ENCODE measurements around the gene NR3C2. TPM values are rescaled to one million over a fixed set of nuclear protein-coding genes. Genes with fewer than 3 reads are reported as not detected.

The NR3C2 gene
- total and polyA plus RNA-seq, 12 donors: 2.2 to 28.6 (median 23.3) TPM

- no peak for TF ChIP-seq CTCF (IDR thresholded peaks at IDR 0.05)
- Histone ChIP-seq H3K27ac (no peak overlapping the region), H3K27me3 (no peaks in the 10 kb centered on the region), H3K9me3 (peaks cover 0 to 21% (median 0%) of the 10 kb centered on the region in 11 donors), H3K4me1 (peaks cover 0 to 28% (median 6%) of the 10 kb centered on the region in 9 donors), H3K36me3 (no peaks in the 10 kb centered on the region), H3K4me3 (no peak overlapping the region)
- 95 to 96% methylated on average over 1 of the region's 1 CpG for WGBS, 2 donors
- DNase-seq (no peak), ATAC-seq (no peak)
- intact Hi-C loops (cut with DNase I): no loop called here
Measured at GRCh38 chr4:148302416-148302815, 139.8 kb downstream of the NR3C2 start.

GRCh38 chr4:148300877-148301276 is 141.3 kb downstream of the NR3C2 start:
- intact Hi-C loops (cut with DNase I): no loop called here
- peaks cover 0 to 12% (median 2%) of the 10 kb centered on the region in 9 donors for H3K4me1 ChIP-seq
- H3K27ac ChIP-seq: no peak overlapping the region
- peaks cover 0 to 21% (median 0%) of the 10 kb centered on the region in 11 donors for H3K9me3 ChIP-seq
- H3K4me3 ChIP-seq: no peak overlapping the region
- no peak for TF ChIP-seq CTCF (IDR thresholded peaks at IDR 0.05)
- WGBS, 2 donors: 90 to 93% methylated on average over 1 of the region's 1 CpG
- no peaks in the 10 kb centered on the region for H3K36me3 ChIP-seq
- DNase-seq: no peak
- no peak for ATAC-seq
- no peaks in the 10 kb centered on the region for H3K27me3 ChIP-seq

GRCh38 chr4:148299337-148299736 is 142.9 kb downstream of the NR3C2 start:
- intact Hi-C loops (cut with DNase I): loop anchor here in 1 of 10 donors (5.0 kb wide), 1 partner anchor 133 kb away; no protein-coding TSS in a partner anchor
- H3K4me1 ChIP-seq: peaks cover 0 to 3% (median 0%) of the 10 kb centered on the region in 9 donors
- peaks cover 0 to 21% (median 0%) of the 10 kb centered on the region in 11 donors for H3K9me3 ChIP-seq
- H3K36me3 ChIP-seq: no peaks in the 10 kb centered on the region
- no peak overlapping the region for H3K27ac ChIP-seq
- DNase-seq: no peak
- 91 to 92% methylated on average over 9 of the region's 9 CpGs for WGBS, 2 donors
- H3K27me3 ChIP-seq: no peaks in the 10 kb centered on the region
- no peak overlapping the region for H3K4me3 ChIP-seq
- TF ChIP-seq CTCF (IDR thresholded peaks at IDR 0.05): no peak
- peak in 2 of 8 donors; percentile 46 to 50 for ATAC-seq

- TF ChIP-seq CTCF (IDR thresholded peaks at IDR 0.05): no peak
- H3K27me3 ChIP-seq: no peaks in the 10 kb centered on the region
- H3K9me3 ChIP-seq: peaks cover 0 to 19% (median 0%) of the 10 kb centered on the region in 11 donors
- peaks cover 0 to 3% (median 0%) of the 10 kb centered on the region in 9 donors for H3K4me1 ChIP-seq
- no peaks in the 10 kb centered on the region for H3K36me3 ChIP-seq
- WGBS, 2 donors: 89 to 94% methylated on average over 2 of the region's 2 CpGs
- no peak overlapping the region for H3K4me3 ChIP-seq
- H3K27ac ChIP-seq: no peak overlapping the region
- intact Hi-C loops (cut with DNase I): loop anchor here in 1 of 10 donors (5.0 kb wide), 1 partner anchor 136 kb away; no protein-coding TSS in a partner anchor
- no peak for DNase-seq
- ATAC-seq: no peak
Measured at GRCh38 chr4:148296498-148296897, 145.7 kb downstream of the NR3C2 start.

Data from heart right ventricle (tissue), 16 donors.